HTERT RPE-1 (cell line): ENCODE data around the gene DNAH17.

ENCODE experiments used
- in situ Hi-C: fragments of 300-500 bp; cut with MboI; formaldehyde crosslinking; loops from 4 replicates; pipeline ENCODE4 v1.14.3; 2020; ENCODE audit warnings: low sequenced_read_pairs

The DNAH17 gene

DNA sequence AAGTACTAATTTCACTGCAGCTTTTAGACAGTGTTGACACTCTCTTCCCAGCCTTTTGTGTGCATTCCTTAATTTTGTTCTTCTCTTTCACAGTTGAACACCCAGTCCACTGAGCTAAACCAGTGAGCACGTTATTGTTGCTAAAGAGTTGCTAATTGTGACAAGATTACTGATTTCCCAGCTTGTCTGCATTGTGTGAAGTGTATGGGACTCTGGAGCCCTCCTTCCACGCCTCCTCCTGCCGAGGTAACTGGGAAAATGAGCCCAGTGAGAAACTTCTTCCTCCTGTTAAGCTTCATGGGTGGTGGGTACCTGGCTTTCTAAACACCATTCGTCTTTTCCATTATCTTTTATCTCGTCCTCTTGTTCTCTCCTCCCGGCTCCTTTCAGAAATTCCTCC is 29.8 kb upstream of the DNAH17 start:
- in situ Hi-C loops: no loop called here

DNA sequence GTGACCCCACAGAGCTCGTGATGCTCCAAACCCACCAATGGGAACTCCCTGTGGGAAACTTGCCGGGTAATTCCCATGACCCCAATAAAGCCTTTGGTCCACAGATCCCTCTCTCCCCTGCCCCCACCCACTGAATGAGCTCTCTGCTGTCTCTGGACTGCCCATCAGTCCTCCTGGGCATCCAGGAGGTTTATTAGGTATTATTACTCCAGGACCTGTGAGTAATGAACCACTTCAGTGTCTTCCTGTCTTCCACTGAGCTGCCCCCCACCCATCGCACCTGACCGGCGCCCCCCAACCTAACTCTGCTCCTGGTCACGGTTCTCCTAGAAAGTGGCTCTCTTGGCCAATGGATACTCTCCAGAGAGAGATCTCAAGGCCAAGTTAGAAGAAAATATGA is 28.7 kb upstream of the DNAH17 start:
- in situ Hi-C loops: no loop called here

GRCh38 chr17:78605429-78605828 is 28.2 kb upstream of the DNAH17 start:
- in situ Hi-C loops: no loop called here

DNA sequence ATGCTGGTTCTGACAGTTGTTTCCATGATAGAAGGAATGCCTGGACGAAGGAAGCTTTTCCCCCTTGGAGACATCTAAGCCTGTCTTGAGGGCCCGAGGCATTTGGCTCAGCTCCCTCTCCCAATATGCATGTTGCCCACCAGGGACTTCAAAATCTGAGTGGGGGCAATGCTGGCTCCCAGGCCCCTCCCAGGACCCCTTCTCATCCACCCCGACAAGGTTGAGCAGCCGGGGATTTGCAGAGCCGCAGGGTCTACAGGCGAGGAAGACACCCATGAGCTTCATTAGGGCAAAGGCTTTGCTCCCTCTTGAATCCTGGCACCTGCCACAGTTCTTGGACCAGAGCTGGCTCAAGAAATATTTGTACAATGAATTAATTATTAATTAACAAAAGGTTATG is 25.1 kb upstream of the DNAH17 start:
- in situ Hi-C loops: no loop called here

- in situ Hi-C loops: no loop called here
These were observed 24.5 kb upstream of the DNAH17 start for GRCh38 chr17:78601577-78602190.

DNA sequence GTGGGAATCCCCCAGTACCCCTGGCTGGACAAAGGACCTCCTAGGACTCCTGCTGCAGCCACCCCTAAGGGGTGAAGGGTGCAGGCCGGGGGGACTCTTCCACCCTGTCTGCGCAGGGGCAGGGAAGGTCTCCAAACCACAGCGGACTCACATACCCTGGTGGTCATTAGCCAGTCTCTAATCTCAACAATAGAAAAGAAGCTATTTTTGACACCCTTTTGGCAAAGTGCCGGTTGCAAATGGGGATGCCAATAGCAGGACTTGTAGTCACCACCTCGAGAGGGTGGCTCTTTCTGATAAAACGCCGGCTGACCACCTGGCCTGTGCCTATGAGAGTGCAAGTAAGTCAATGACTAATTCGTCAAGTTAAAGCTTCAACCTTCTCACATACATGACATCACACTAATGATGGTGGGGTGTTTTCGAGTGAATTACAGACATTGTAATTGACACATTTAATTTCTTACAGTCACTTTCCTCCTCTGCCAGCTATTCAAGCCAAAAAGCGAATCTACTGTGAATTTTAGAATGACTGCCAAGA is 23.1 kb upstream of the DNAH17 start:
- in situ Hi-C loops: no loop called here

- in situ Hi-C loops: no loop called here
These were observed 22.2 kb upstream of the DNAH17 start for GRCh38 chr17:78599419-78599818.

GRCh38 chr17:78598013-78598471 is 20.8 kb upstream of the DNAH17 start:
- in situ Hi-C loops: no loop called here

DNA sequence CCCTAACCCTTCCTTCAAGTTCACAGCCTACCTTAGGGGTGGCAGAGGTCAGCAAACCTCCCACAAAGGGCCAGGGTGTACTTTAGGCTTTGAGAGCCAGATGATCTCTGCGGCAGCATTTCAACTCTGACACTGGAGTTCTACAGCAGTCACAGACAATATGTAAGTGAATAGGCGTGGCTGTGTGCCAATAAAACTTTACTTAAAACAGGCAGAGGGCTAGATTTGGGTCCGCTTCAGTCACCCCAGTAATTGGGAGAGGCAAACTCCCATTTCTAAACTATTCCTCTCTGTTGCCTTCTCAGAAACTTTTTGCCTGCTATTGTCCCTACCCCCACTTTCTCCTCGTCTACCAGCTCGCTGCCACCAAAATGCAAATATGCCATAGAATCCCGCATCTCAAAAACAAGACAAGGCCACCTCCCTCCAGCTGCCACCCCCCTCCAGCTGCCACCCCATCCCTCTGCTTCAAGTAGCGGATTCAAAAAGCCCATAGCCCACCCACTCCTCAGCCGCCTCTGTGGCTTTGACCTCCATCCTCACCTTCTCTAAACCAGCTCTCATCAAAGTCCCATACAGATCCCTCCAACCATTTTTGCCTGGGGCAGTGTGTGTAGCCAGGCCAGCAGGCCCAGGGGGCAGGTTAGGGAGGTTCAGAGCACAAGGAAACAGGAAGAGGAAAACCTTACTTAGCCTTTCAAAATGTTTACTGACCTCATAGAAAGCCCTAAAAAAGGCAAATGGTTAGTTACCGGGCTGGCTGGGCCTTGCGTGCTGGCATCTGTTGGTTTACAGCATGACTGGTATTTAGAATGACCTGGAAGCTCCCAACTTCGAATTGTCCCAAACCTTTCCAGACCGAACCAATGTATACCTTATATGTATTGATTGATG is 19.9 kb upstream of the DNAH17 start:
- in situ Hi-C loops: no loop called here

GRCh38 chr17:78595135-78595810 is 18.1 kb upstream of the DNAH17 start:
- in situ Hi-C loops: no loop called here

- in situ Hi-C loops: no loop called here
These were observed 15.8 kb upstream of the DNAH17 start for GRCh38 chr17:78592991-78593329.

GRCh38 chr17:78591263-78591671 is 14.1 kb upstream of the DNAH17 start:
- in situ Hi-C loops: no loop called here

- in situ Hi-C loops: no loop called here
These were observed 12.7 kb upstream of the DNAH17 start for GRCh38 chr17:78589885-78590284.

DNA sequence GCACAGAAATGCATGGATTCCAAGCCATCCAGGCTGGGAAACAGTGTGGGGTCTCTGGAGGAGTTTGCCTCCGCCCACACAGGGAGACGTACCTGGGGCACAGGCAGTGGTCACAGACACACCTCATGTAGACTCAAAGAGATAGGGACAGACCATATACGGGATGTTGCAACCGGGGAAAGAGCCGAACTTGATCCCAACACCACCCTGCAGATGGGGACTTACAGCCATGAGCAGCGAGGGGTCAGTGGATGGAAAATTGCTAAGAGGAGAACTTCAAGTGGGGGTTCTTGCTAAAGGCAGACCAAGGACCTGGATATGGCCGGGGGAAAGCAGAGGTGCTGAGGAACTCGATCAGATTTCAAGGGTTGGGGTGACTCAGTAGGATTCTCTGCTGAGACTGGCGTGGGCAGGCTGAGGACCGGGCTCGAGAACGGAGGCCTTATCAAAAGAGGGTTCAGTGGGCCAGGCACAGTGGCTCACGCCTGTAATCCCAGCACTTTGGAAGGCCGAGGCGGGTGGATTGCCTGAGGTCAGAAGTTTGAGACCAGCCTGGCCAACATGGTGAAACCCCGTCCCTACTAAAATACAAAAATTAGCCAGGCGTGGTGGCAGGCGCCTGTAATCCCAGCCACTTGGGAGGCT is 12.0 kb upstream of the DNAH17 start:
- in situ Hi-C loops: no loop called here

DNA sequence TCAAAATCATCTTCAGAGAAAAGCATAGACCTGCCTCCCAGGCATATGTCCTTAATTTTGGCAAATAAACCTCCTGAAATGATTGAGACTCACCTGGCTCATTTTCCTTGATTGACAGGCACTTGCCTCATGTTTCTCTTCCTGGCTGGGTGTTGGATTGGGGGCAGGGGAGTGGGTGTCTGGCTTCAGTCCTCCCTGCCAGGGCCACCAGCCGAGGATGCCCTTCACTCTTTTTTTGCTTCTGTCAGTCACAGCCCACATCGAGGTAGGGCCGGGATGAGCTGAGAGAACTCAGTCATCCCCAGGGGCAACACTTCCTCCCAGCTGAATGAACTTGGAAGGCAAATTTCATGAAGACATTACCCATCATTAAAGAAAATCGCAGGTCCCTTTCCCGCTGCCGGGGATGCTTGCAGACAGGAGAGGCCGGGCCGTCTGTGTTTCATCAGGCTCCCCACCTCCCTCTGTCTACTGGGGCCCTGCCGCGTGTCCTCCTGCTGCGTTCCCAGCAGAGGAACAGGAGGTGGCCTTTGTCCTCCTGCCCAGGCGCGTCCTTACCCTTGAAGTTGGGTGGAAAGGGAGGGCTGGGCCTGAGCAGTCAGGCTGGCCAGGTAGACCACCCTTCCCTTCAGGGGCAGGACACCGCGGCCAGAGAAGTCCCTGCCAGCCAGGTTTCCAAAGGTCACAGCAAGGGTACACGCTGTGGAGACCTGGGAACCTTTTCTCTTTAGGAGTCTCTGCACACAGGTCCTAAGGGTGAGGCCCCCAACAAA is 11.2 kb upstream of the DNAH17 start:
- in situ Hi-C loops: no loop called here

- in situ Hi-C loops: no loop called here
These were observed 7.9 kb upstream of the DNAH17 start for GRCh38 chr17:78585006-78585630.

DNA sequence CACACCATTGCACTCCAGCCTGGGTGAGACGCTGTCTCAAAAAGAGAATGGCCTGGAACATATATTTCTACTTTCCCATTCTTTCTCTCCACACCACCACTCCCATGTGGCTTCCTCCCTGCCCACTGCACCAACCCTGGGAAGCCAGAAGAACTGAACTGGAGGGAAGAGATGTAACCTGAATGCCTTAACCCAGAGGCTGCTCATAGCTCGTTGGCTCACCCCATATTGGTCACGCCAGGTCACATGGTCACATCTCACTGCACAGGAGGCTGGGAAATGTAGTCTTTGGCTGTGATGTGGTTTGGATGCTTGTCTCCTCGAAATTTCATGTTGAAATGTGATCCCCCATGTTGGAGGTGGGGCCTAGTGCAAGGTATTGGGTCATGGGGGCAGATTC is 5.9 kb upstream of the DNAH17 start:
- in situ Hi-C loops: no loop called here

DNA sequence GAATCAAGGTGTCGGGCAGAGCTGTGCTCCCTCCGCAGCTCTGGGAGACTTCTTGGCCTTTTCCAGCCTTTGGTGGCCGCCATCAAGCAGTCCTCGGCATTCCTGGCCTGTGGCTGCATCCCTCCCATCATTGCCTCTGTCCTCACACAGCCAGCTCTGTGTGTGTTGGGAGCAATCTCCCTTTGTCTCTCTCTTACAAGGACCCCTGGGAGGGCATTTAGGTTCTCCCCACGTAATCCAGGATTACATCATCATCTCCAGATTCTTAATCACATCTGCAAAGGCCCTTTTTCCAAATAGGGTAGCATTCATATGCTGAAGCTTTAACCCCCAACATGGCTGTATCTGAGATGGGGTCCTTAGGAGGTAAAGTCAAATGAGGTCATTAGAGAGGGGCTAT is 4.1 kb upstream of the DNAH17 start:
- in situ Hi-C loops: no loop called here

GRCh38 chr17:78580277-78580804 is 3.1 kb upstream of the DNAH17 start:
- in situ Hi-C loops: no loop called here
